ENCODE results near the gene MAX.

DNA sequence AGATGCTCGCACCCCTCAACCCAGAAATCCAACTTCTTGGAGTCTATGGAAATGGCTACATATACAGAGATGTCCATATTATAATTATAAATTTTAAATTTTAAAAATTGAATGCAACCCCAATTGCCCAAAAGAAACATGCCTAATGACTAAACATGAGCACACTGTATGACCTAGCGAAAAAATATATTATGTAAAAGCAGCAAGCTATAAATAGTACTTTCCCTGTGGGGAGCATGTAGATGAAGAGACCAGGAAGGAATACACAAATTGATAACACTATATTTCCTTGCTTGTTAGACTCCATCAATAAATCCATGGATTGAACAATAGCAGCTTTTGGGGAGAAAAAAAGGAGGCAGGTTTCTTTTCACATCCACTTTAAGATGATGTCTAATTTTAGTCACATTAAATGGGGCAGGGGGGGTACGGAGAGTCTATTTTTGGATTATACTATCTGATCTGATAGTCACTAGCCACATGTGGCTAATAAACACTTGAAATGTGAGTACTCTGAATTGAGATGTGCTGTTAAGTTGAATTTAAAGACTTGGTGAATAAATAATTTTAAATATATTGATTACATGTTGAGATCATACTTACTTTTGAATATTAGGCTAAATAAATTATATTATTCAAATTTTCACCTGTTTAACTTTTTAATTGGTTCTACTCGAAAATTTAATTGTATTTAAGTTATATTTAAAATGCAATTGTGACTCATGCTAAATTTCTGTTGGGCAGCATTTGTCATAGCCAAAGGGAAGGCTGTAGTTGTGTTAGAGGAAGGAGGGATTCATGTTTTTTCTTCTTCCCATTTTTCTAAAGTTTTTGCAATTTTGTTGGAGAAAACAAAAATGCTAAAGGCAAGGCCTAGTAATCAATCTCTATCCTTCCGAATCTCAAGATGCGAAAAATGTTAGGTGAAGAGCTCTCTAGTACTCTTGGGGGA lies 17.5 kb downstream of the MAX start:
- TF ChIP-seq ZBTB44 (CRISPR knock-in tag; IDR thresholded peaks at IDR 0.05) (no peak), ZNF230 (CRISPR knock-in tag; IDR thresholded peaks at IDR 0.05) (no peak), RFX5 (IDR thresholded peaks at IDR 0.05; ENCODE audit: low read depth, low read length) (no peak), SP2 (CRISPR knock-in tag; IDR thresholded peaks at IDR 0.05) (no peak), YY1 (IDR thresholded peaks at IDR 0.05; ENCODE audit: insufficient read depth, insufficient replicate concordance, low read depth, low read length) (no peak), BCL6 (CRISPR knock-in tag; IDR thresholded peaks at IDR 0.05) (no peak), ARNT (IDR thresholded peaks at IDR 0.05) (no peak), ZNF367 (CRISPR knock-in tag; IDR thresholded peaks at IDR 0.05; ENCODE audit: borderline replicate concordance) (no peak), CTCF (CRISPR knock-in tag; IDR thresholded peaks at IDR 0.05) (no peak), MXD1 (CRISPR knock-in tag; IDR thresholded peaks at IDR 0.05) (no peak), CREB1 (IDR thresholded peaks at IDR 0.05) (no peak), CREB1 (CRISPR knock-in tag; IDR thresholded peaks at IDR 0.05) (no peak)
- TF ChIP-seq, protein P1, sequence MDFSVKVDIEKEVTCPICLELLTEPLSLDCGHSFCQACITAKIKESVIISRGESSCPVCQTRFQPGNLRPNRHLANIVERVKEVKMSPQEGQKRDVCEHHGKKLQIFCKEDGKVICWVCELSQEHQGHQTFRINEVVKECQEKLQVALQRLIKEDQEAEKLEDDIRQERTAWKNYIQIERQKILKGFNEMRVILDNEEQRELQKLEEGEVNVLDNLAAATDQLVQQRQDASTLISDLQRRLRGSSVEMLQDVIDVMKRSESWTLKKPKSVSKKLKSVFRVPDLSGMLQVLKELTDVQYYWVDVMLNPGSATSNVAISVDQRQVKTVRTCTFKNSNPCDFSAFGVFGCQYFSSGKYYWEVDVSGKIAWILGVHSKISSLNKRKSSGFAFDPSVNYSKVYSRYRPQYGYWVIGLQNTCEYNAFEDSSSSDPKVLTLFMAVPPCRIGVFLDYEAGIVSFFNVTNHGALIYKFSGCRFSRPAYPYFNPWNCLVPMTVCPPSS (IDR thresholded peaks at IDR 0.05) = no peak
- TF ChIP-seq, protein P2, sequence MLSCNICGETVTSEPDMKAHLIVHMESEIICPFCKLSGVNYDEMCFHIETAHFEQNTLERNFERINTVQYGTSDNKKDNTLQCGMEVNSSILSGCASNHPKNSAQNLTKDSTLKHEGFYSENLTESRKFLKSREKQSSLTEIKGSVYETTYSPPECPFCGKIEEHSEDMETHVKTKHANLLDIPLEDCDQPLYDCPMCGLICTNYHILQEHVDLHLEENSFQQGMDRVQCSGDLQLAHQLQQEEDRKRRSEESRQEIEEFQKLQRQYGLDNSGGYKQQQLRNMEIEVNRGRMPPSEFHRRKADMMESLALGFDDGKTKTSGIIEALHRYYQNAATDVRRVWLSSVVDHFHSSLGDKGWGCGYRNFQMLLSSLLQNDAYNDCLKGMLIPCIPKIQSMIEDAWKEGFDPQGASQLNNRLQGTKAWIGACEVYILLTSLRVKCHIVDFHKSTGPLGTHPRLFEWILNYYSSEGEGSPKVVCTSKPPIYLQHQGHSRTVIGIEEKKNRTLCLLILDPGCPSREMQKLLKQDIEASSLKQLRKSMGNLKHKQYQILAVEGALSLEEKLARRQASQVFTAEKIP (CRISPR knock-in tag; IDR thresholded peaks at IDR 0.05; ENCODE audit: borderline replicate concordance) = no peak

Data from HepG2 (cell line).